Anterior cingulate cortex (tissue), 58 donors: ENCODE measurements around the gene COL1A1.

ENCODE experiments used
- DNase-seq, 58 donors: peaks; one replicate each; lab custom pipeline; 2025; lab: John Stamatoyannopoulos, UW

COL1A1 gene

DNA sequence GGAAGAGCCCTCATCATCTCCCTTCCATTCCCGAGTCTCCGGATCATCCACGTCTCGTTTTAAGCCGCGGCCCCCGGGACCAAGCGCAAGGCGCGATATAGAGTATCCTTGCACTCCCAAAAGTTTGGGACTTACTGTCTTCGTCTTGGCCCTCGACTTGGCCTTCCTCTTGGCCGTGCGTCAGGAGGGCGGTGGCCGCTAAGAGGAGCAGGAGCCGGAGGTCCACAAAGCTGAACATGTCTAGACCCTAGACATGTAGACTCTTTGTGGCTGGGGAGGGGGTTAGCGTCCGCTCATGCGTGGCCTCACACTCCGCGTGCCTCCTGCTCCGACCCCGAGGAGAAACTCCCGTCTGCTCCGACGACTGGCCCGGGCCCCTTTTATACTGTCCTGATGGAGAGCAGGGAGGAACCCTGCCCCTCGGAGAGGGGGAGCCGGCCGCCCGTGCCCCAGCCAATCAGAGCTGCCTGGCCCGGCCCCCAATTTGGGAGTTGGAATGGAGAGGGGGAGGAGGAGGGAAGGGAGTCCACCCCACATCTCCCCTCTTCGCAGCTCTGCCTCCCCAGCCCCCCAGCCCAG lies at the start of gene COL1A1:
TSS of gene COL1A1 (minus strand) at position 356 of the 579 bp plus-strand sequence. CDS start at position 238, 118 bp downstream.
- DNase-seq: no peak

- DNase-seq: no peak
Observed at GRCh38 chr17:50248255-50248654, 46.8 kb upstream of the COL1A1 start.

GRCh38 chr17:50244771-50245170 lies 43.3 kb upstream of the COL1A1 start:
- no peak for DNase-seq

DNA sequence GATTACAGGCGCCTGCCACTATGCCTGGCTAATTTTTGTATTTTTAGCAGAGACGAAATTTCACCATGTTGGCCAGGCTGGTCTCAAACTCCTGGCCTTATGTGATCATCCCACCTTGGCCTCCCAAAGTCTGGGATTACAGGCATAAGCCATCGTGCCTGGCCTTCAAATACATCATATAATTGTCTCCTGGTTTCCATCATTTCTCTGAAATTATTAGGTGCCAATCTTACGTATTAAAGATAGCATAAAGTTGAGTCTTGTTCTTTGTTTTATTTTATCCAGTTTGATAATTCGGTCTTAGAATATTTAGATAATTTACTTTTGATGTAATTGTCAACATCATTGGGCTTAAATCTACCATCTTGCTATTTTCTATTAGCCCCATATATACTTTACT lies 40.0 kb upstream of the COL1A1 start:
- no peak for DNase-seq

DNA sequence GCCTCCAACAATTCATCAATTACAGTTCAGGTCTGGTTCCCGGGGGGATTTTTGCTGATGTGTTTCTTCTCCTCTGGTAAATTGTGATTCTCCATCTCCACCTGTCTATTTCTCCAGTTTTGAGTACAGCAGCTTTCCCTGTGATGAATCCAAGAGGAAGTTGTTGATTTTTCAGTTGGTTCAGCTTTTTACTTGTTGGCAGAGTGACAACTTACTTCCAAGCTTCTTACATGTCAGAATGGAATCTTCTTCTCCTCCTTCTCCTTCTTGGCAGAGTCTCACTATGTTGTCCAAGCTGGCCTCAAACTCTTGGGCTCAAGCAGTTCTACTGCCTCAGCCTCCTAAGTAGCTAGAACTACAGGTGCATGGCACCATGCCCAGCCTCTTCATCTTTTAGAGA lies 39.4 kb upstream of the COL1A1 start:
- DNase-seq: no peak

GRCh38 chr17:50239937-50240336 lies 38.5 kb upstream of the COL1A1 start:
- DNase-seq: no peak

DNA sequence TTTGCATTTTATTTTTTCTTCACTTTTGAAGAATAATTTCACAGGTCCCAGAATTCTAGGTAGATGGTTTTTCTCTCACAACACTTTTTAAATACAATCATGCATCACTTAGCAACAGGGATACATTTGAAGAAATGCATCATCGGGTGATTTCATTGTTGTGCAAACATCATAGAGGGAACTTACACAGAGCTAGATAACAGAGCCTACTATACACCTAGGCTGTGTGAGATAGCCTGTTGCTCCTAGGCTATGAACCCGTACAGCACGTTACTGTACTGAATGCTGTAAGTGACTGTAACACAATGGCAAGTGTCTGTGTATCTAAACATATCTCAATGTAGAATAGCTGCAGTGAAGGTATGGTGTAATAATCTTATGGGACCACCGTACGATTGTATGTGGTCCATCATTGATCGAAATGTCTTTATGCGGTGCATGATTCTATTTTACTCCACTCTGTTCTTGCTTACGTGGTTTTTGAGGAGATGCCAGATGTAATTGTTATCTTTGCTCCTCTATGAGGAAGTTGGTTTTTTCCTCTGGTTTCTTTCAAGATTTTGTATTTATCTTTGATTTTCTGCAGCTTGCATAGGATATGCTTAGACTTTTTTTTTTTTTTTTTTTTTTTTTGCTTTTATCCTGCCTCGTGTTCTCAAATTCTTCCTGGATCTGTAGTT lies 37.3 kb upstream of the COL1A1 start:
- no peak for DNase-seq

- DNase-seq: no peak
Observed at GRCh38 chr17:50237901-50238300, 36.5 kb upstream of the COL1A1 start.

DNA sequence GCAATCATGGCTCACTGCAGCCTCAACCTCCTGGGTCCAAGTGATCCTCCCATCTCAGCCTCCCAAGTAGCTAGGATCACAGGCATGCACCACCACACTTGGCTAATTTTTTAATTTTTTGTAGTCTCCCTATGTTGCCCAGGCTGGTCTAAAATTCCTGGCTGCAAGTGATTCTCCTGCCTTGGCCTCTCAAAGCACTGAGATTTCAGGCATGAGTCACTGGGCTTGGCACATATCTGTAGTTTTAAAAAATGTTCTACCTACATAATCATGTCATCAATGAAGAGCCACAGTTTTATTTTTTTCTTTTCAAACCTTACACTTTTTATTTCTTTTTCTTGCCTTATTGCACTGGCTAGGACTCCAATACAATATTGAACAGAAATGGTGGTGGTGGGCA lies 33.1 kb upstream of the COL1A1 start:
- no peak for DNase-seq

DNA sequence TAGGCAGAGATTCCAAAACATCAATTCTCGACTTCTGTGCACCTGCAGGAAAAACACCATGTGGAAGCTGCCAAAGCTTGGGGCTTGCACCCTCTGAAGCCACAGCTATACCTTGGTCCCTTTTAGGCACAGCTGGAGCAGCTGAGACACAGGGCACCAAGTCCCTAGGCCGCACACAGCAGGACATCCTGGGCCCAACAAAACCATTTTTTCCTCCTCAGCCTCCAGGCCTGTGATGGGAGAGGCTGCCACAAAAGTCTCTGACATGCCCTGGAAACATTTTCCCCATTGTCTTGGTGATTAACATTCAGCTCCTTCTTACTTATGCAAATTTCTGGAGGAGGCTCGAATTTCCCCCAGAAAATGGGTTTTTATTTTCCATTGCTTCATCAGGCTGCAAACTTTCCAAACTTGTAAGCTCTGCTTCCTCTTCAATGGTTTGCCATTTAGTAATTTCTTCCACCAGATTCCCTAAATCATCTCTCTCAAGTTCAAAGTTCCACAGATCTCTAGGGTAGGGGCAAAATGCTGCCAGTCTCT lies 24.3 kb upstream of the COL1A1 start:
- DNase-seq: no peak

DNA sequence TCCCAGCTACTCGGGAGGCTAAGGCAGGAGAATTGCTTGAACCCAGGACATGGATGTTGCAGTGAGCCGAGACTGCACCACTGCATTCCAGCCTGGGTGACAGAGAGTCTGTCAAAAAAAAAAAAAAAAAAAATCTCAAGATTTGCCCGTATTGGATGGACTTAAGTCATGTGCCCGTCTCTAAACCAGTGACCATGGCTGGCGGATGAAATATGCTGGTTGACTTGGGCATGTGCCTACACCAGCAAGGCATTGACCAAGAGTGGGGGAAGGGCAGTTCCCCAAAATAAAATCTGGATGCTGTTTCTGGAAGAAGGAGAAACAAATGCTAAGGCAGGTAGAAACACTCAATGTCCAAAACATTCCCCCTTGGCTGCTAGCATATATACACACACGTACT lies 21.5 kb upstream of the COL1A1 start:
- no peak for DNase-seq

- peak in 3 of 58 donors; percentile 5 to 50 (median 27) for DNase-seq
Observed at GRCh38 chr17:50221864-50222545, 20.6 kb upstream of the COL1A1 start.

DNA sequence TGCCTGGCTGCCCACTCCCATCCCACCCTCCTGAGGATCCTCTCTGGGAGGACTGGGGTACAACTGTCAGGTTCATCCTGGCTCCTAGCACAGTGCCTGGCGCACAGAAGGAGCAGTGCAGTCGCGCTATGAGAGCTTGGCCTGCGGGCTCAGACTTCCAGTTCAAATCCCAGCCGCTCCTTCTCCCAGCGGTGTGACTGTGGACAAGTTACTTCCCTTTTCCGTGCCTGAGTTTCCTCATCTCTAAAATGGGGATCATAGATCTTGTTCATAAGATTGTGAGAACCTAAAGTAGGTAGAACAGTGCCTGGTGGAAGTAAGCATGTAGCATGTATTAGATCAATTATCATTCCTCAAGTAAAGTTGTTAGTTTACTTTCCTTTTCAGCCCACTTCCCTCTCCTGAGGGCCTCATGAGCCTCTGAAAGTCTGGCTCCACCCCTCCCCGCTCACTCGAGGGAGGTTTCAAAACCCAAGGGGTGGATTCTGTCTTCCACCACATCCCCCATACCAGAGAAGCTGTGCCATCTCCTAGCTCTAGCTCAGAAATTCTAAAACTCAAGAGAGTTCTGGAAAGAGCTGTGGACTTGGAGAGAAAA lies 19.9 kb upstream of the COL1A1 start:
- DNase-seq: no peak

GRCh38 chr17:50220811-50221210 lies 19.4 kb upstream of the COL1A1 start:
- DNase-seq: no peak

GRCh38 chr17:50219939-50220465 lies 18.6 kb upstream of the COL1A1 start:
- no peak for DNase-seq

GRCh38 chr17:50219342-50219741 lies 17.9 kb upstream of the COL1A1 start:
- DNase-seq: no peak

GRCh38 chr17:50218771-50219315 lies 17.4 kb upstream of the COL1A1 start:
- no peak for DNase-seq

DNA sequence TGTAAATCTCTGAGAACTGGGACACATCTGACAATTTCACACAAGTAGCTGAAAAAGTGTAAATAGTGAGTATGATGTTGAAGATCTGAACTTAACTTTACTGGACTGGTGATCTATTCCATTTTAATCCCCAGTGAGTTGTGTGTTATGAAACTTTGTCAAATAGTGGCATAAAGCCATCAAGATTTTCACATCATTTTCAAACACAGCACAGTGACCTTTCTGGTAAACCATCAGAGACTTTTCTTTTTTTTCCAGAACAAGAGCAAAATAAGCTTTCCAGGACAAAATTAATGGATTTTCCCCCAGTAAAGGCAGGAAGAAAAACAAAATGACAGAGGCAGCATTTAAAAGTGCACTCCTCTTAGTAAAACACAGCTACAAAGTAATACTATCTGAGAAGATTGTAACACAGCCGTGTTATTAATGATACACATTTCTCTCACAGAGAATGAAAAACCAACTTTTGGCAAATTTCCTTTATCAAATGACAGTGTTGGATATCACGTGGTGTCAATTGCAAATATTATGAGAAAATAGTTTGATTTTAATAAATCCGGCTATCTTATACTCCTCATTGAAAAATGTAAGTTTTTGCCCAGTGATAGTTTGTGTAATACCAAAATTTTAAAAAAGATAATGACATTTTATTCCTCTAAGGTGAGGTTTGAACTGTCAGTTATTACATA lies 16.8 kb upstream of the COL1A1 start:
- DNase-seq: no peak

DNA sequence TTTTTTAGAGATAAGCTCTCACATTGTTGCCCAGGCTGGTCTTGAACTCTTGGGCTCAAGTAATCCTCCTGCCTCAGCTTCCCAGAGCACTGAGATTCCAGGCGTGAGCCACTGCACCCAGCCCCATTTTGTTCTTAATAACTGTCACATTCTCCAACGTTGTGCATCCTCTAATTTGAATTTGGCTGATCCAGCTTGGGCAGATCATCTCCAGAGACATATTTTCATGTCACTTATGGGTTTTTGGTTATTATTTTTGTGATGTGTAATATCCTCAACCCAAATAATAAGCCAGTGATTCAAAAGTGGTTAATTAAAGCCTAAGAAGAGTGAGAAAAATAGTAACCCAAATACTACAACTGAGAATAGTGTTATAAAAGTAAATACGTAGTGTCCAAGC lies 16.2 kb upstream of the COL1A1 start:
- DNase-seq: no peak
